ENCODE results near the gene SGTA. TPM values are rescaled to one million over a fixed set of nuclear protein-coding genes. Genes with fewer than 3 reads are reported as not detected.
"Not testable (repeated sequence)": the region's sequence is repeated elsewhere in the genome, so short reads cannot be mapped to it uniquely, and the experiment has no call there.

Gene SGTA
- total RNA-seq, 2 experiments from 2014 or later = 51.0 to 51.1 TPM

DNA sequence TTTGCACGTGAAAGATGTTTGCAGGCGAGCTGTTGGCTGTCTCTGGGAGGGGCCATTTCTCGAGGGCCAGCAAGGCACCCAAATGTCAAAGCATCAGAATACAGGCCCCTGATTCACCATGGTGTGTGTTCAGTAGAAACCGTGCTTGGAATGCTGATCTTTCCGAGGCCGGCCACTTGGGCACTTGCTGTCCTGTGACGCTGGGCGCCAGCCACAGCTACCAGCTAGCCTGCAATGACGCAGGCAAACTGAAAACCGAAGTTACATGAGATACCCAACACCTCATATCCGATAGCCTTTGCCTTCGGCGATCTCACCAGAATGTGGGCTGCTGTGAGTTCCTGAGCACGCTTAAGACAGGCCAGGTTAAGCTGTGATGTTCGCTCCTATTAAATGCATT is 14.2 kb upstream of the SGTA start:
- no peaks in the 10 kb centered on the region for H3K9me3 Mint-ChIP-seq (ENCODE audit: insufficient read depth)
- DNase-seq = no peak
- H3K36me3 Mint-ChIP-seq (ENCODE audit: low read depth) = peaks cover 38% of the 10 kb centered on the region
- ChIA-PET POLR2A (no interaction called here), CTCF (no interaction called here)
- no peak for ATAC-seq
- no peaks in the 10 kb centered on the region for H3K4me1 Mint-ChIP-seq (ENCODE audit: low read depth)
- H3K27me3 Mint-ChIP-seq (ENCODE audit: low read depth) = no peaks in the 10 kb centered on the region
- H3K4me3 Mint-ChIP-seq = no peak overlapping the region
- H3K27ac Mint-ChIP-seq = no peak overlapping the region

DNA sequence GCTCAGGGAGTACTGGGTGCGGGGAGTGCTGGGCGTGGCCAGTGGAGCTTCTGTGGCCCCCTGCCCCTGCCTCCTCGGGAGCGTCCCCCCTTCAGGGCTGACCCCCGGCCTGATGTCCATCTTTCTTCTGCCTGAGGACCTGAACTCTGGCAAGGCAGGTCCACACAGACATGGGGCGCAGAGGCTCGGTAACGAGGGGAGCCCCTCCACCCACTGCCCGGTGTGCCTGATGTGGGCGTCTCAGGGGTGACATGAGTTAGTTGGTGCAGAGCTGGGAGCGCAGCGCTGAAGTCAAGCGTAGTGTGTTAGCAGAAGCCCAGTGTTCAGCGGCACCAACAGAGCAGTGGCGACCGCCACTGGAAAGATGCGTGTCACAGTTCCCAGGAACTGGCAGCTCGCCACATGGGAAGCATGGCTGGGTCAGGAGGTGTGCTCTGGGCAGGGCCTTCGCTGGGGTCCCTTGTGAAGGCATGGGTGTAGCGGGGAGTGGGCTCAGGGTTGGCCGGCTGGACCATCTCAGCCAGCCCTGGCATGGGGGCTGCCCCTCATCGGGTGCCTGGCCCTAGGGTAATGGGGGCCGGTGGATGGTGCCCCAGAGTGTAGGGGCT is 13.7 kb upstream of the SGTA start:
- H3K4me1 Mint-ChIP-seq (ENCODE audit: low read depth) = no peaks in the 10 kb centered on the region
- DNase-seq = no peak
- POLR2A ChIA-PET = no interaction called here
- H3K36me3 Mint-ChIP-seq (ENCODE audit: low read depth) = peaks cover 38% of the 10 kb centered on the region
- no peak overlapping the region for H3K27ac Mint-ChIP-seq
- H3K27me3 Mint-ChIP-seq (ENCODE audit: low read depth) = no peaks in the 10 kb centered on the region
- no peak overlapping the region for H3K4me3 Mint-ChIP-seq
- CTCF ChIA-PET = no interaction called here
- no peaks in the 10 kb centered on the region for H3K9me3 Mint-ChIP-seq (ENCODE audit: insufficient read depth)
- no peak for ATAC-seq

DNA sequence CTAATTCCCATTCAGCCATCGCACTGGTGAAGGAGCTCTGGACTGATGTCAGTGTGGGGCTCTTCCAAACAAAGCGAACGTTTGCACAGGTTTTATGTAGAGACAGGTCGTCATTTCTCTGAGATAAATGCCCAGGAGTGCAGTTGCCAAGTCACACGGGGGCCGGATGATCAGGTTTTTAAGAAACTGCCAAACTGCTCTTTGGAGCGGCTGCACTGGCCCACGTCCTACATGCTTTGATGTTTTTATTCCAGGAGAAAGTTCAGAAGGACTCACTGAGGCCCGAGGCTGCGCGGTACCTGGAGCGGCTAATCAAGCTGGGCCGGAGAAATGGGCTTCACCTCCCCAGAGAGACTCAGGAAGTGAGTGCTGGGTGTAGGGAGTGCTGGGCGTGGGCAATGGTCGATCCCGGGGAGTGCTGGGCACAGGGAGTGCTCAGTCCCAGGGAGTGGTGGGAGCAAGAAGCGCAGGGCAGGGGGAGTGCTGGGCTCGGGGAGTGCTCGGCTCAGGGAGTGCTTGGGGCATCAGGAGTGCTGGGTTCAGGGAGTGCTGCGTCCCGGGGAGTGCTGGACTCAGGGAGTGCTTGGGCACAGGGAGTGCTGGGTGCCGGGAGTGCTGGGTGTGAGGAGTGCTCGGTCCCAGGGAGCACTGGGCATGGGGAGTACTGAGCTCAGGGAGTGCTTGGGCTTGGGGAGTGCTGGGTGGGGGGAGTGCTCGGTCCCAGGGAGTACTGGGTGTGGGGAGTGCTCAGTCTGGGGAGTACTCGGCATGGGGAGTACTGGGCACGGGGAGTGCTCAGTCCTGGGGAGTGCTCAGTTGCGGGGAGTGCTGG is 13.0 kb upstream of the SGTA start:
- H3K4me1 Mint-ChIP-seq (ENCODE audit: low read depth) = no peaks in the 10 kb centered on the region
- ATAC-seq = no peak
- ChIA-PET POLR2A (no interaction called here), CTCF (no interaction called here)
- no peak overlapping the region for H3K4me3 Mint-ChIP-seq
- H3K27me3 Mint-ChIP-seq (ENCODE audit: low read depth) = no peaks in the 10 kb centered on the region
- peaks cover 35% of the 10 kb centered on the region for H3K36me3 Mint-ChIP-seq (ENCODE audit: low read depth)
- no peaks in the 10 kb centered on the region for H3K9me3 Mint-ChIP-seq (ENCODE audit: insufficient read depth)
- no peak overlapping the region for H3K27ac Mint-ChIP-seq
- DNase-seq = no peak

DNA sequence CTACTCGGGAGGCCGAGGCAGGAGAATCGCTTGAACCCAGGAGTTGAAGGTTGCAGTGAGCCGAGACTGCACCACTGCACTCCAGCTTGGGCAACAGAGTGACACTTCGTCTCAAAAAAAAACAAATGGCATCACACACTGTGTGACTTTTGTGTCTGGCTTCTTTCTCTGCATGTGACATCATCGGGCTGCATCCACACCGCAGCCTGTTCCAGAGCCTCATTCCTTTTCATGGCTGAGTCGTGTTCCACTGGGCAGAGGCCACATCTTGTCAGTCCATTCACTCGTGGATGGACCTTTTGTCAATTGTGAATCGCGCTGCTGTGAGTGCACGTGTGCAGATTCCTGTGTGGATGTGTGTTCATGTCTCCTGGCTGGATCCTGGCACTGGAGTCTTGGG is 10.5 kb upstream of the SGTA start:
- POLR2A ChIA-PET = no interaction called here
- H3K27me3 Mint-ChIP-seq (ENCODE audit: low read depth) = no peaks in the 10 kb centered on the region
- H3K36me3 Mint-ChIP-seq (ENCODE audit: low read depth) = peaks cover 37% of the 10 kb centered on the region

DNA sequence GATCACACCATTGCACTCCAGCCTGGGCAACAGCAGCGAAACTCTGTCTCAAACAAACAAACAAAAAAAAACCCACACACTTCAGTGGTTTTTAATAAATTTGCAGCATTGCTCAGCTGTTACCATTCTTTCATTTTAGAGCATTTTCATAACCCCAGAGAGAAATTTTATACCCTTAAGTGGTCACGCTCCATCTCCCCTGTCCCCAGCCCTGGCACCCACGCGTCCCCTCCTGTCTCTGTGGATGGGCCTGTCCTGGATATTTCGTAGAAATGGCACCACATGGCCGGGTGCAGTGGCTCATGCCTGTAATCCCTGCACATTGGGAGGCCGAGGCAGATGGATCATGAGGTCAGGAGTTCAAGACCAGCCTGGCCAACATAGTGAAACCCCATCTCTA is 10.1 kb upstream of the SGTA start:
- ChIA-PET POLR2A (no interaction called here), CTCF (no interaction called here)
- no peak overlapping the region for H3K4me3 Mint-ChIP-seq
- no peaks in the 10 kb centered on the region for H3K9me3 Mint-ChIP-seq (ENCODE audit: insufficient read depth)
- DNase-seq (no peak), ATAC-seq (no peak)
- no peak overlapping the region for H3K27ac Mint-ChIP-seq
- peaks cover 38% of the 10 kb centered on the region for H3K36me3 Mint-ChIP-seq (ENCODE audit: low read depth)
- peaks cover 6% of the 10 kb centered on the region for H3K4me1 Mint-ChIP-seq (ENCODE audit: low read depth)
- no peaks in the 10 kb centered on the region for H3K27me3 Mint-ChIP-seq (ENCODE audit: low read depth)

More for the DNA sequence above, 10.5 kb upstream of the SGTA start:
- H3K27ac Mint-ChIP-seq = no peak overlapping the region
- no peak for DNase-seq
- H3K9me3 Mint-ChIP-seq (ENCODE audit: insufficient read depth) = no peaks in the 10 kb centered on the region
- CTCF ChIA-PET = no interaction called here
- H3K4me3 Mint-ChIP-seq = no peak overlapping the region
- peaks cover 4% of the 10 kb centered on the region for H3K4me1 Mint-ChIP-seq (ENCODE audit: low read depth)
- ATAC-seq = no peak

DNA sequence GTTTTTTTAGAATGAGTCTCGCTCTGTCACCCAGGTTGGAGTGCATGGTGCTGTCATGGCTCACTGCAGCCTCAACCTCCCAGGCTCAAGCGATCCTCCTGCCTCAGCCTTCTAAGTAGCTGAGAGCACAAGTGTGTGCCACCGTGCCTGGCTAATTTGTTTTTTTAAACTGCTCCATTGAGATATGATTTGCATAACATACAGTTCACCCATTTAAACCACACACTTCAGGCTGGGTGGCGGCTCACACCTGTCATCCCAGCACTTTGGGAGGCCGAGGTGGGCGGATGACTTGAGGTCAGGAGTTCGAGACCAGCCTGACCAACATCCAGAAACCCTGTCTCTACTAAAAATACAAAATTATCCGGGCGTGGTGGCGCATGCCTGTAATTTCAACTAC is 9.6 kb upstream of the SGTA start:
- H3K4me3 Mint-ChIP-seq; H3K4me1 Mint-ChIP-seq (ENCODE audit: low read depth); ATAC-seq; DNase-seq; H3K27me3 Mint-ChIP-seq (ENCODE audit: low read depth); H3K9me3 Mint-ChIP-seq (ENCODE audit: insufficient read depth); CTCF ChIA-PET; H3K27ac Mint-ChIP-seq; POLR2A ChIA-PET: not testable (repeated sequence)
- H3K36me3 Mint-ChIP-seq (ENCODE audit: low read depth) = peaks cover 41% of the 10 kb centered on the region

DNA sequence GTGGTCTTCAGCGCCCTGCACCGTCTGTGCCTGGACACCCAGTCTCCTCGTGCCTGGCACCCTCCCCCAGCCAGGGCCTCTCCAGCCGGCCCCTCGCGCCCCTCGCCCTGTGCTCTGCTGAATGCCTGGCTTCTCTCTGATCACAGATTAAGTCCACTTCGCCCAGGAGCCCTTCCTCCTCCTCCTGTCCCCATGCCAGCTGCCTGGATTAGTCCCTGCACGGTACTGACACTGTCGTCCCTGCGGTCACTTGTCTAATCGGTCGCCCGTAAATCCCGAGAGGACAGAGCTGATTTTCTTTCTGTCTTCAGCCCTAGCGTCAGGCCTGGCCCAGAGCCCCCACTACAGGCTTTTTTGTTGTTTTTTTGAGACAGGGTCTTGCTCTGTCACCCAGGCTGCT is 8.8 kb upstream of the SGTA start:
- ChIA-PET CTCF (no interaction called here), POLR2A (no interaction called here)
- Mint-ChIP-seq H3K27me3 (ENCODE audit: low read depth) (no peaks in the 10 kb centered on the region), H3K36me3 (ENCODE audit: low read depth) (peaks cover 45% of the 10 kb centered on the region), H3K27ac (no peak overlapping the region), H3K4me3 (no peak overlapping the region), H3K9me3 (ENCODE audit: insufficient read depth) (no peaks in the 10 kb centered on the region), H3K4me1 (ENCODE audit: low read depth) (peaks cover 16% of the 10 kb centered on the region)
- no peak for DNase-seq
- ATAC-seq = no peak

DNA sequence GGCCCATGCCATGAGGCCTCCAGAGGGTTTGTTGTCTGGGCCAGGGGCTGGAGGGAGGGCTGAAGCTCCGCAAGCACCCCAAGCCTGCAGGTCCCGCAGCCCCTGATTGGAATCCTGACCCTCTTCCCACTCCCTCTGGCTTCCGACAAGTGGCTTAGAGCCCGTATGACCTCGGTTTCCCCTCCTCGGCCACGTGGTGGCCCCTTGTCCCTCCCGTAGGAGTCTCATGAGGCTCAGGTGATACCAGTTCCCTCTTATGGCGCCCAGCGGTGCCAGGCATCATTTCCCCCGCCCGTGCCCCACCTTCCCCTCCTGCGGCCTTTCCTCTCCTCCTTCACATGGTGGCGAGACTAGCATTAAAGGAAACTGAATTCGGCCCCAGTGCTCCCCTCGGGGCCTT is 8.4 kb upstream of the SGTA start:
- ChIA-PET POLR2A (no interaction called here), CTCF (no interaction called here)
- Mint-ChIP-seq H3K36me3 (ENCODE audit: low read depth) (peaks cover 45% of the 10 kb centered on the region), H3K4me1 (ENCODE audit: low read depth) (peaks cover 17% of the 10 kb centered on the region), H3K9me3 (ENCODE audit: insufficient read depth) (no peaks in the 10 kb centered on the region), H3K27me3 (ENCODE audit: low read depth) (no peaks in the 10 kb centered on the region), H3K27ac (no peak overlapping the region), H3K4me3 (no peak overlapping the region)
- DNase-seq (no peak), ATAC-seq (no peak)

DNA sequence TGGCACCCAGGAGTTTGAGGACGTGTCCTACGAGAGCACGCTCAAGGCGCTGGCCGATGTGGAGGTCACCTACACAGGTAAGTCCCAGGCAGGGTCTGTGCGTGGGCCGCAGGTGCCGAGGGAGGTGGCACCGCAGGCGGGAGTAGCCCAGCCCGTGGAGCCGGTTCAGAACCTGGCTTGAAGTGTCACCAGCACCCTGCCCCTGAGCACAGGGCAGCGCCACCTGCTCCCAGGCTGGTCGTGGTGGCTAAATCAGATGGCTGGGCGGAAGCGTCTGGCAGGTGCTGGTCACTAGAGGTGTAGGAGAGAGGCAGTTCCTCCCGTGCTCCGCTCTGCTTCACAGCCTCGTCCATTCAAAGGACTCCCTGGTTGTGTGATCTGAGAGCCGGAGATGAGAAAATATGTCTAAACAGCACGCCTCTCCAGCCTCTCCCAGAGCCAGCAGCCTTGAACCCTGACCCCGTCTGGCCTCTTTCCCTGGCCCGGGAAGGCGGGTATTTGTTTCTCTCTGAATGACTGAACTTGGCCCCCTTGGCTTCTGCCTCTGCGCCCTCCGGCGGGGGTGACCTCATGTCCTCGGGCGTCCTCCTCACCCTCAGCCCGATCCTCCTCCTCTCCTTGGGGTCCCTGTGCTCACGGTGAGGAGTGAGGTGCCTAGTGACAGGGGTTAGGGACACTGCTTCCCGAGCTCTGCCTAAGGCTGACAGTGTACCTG is 7.6 kb upstream of the SGTA start:
- peaks cover 41% of the 10 kb centered on the region for H3K36me3 Mint-ChIP-seq (ENCODE audit: low read depth)
- DNase-seq (no peak), ATAC-seq (no peak)
- CTCF ChIA-PET = no interaction called here
- no peaks in the 10 kb centered on the region for H3K27me3 Mint-ChIP-seq (ENCODE audit: low read depth)
- POLR2A ChIA-PET = no interaction called here
- H3K4me3 Mint-ChIP-seq = no peak overlapping the region
- no peaks in the 10 kb centered on the region for H3K9me3 Mint-ChIP-seq (ENCODE audit: insufficient read depth)
- H3K27ac Mint-ChIP-seq = no peak overlapping the region
- peaks cover 25% of the 10 kb centered on the region for H3K4me1 Mint-ChIP-seq (ENCODE audit: low read depth)

DNA sequence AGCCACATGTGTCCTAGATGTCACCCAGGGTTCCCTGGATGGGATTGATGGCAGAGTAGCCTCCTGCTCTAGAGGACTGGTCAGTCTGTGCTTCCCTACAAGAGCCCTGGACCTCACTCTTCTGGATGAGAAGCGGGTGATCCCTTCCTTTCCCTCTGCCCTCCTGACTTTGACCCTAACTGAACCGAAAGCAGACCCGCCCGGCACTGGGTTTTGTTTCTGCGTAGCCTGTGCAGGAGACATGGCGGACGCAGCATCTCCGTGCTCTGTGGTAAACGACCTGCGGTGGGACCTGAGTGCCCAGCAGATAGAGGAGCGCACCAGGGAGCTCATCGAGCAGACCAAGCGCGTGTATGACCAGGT is 7.1 kb upstream of the SGTA start:
- no peak overlapping the region for H3K4me3 Mint-ChIP-seq

DNA sequence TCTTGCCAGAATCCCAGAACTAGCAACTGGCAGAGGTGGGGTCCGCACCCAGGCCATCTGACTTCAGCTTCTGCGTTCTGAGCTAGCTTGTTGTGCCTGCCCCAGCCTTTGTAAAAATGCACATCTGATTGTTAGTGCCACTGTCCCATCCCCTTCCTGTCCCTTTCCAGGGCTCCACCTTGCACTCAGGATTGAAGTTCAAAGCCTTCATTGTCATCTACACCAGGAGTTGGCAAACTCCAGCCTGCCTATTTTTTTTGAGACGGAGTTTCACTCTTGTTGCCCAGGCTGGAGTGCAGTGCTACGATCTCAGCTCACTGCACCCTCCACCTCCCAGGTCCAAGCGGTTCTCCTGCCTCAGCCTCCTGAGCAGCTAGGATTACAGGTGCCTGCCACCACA is 5.2 kb upstream of the SGTA start:
- POLR2A ChIA-PET = no interaction called here
- Mint-ChIP-seq H3K9me3 (ENCODE audit: insufficient read depth) (no peaks in the 10 kb centered on the region), H3K27me3 (ENCODE audit: low read depth) (no peaks in the 10 kb centered on the region), H3K36me3 (ENCODE audit: low read depth) (peaks cover 26% of the 10 kb centered on the region), H3K27ac (no peak overlapping the region), H3K4me1 (ENCODE audit: low read depth) (peaks cover 44% of the 10 kb centered on the region), H3K4me3 (no peak overlapping the region)
- ATAC-seq (no peak), DNase-seq (no peak)
- CTCF ChIA-PET = interaction anchor here (1.0 kb wide), 1 partner anchor 32 kb away, joined by 3 read pairs; no protein-coding TSS in a partner anchor

More for the DNA sequence above, 7.1 kb upstream of the SGTA start:
- H3K4me1 Mint-ChIP-seq (ENCODE audit: low read depth) = peaks cover 25% of the 10 kb centered on the region
- no peaks in the 10 kb centered on the region for H3K9me3 Mint-ChIP-seq (ENCODE audit: insufficient read depth)
- ATAC-seq (no peak), DNase-seq (no peak)
- no peak overlapping the region for H3K27ac Mint-ChIP-seq
- H3K36me3 Mint-ChIP-seq (ENCODE audit: low read depth) = peaks cover 38% of the 10 kb centered on the region
- ChIA-PET POLR2A (no interaction called here), CTCF (no interaction called here)
- H3K27me3 Mint-ChIP-seq (ENCODE audit: low read depth) = no peaks in the 10 kb centered on the region

DNA sequence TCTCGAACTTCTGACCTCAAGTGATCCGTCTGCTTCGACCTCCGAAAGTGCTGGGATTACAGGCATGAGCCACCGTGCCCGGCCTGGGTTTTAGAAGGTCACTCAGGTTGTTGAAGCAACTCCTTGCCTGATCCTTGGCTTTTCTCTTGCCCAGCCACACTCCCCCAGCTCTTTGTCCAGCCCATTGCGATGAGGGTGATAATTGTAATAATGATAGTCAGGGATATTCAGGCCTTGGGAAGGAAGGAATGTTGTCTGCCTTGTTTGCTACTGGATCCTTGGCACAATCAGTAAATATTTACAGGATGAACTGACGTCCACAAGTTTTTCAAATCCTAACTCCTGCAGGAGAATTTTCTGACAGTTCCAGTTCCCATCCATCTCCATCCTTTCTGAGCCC is 4.0 kb upstream of the SGTA start:
- Mint-ChIP-seq H3K27ac (no peak overlapping the region), H3K36me3 (ENCODE audit: low read depth) (peaks cover 20% of the 10 kb centered on the region), H3K4me1 (ENCODE audit: low read depth) (peaks cover 49% of the 10 kb centered on the region), H3K4me3 (peak overlapping the region; percentile 90), H3K27me3 (ENCODE audit: low read depth) (no peaks in the 10 kb centered on the region), H3K9me3 (ENCODE audit: insufficient read depth) (no peaks in the 10 kb centered on the region)
- POLR2A ChIA-PET = no interaction called here
- DNase-seq (no peak), ATAC-seq (no peak)
- CTCF ChIA-PET = no interaction called here
